DOHH2 (cell line): ENCODE results near the gene ZFYVE16.

Experiments used
- H3F3A ChIP-seq: fragments of 200-600 bp; sonication (generic), shearing (Covaris generic); 2 replicates; pipeline ENCODE4 v1.6.0; 2016; ENCODE audit warnings: antibody characterized with exemption, mild to moderate bottlenecking; ENCODE audit not compliant: control insufficient read depth, insufficient read depth
- H3K27ac ChIP-seq: fragments of 200-600 bp; sonication (generic); 2 replicates; pipeline ENCODE4 v1.5.1; 2014; ENCODE audit warnings: low read depth, mild to moderate bottlenecking, low read length, moderate library complexity
- H3K27me3 ChIP-seq: fragments of 200-600 bp; sonication (generic); 2 replicates; pipeline ENCODE4 v1.6.1; 2014; ENCODE audit warnings: mild to moderate bottlenecking, low read length, mixed read lengths; ENCODE audit not compliant: control insufficient read depth
- H3K36me3 ChIP-seq: fragments of 200-600 bp; sonication (generic); 2 replicates; pipeline ENCODE4 v1.6.1; 2014; ENCODE audit warnings: mild to moderate bottlenecking, low read length, moderate library complexity, mixed read lengths; ENCODE audit not compliant: control insufficient read depth
- H3K4me1 ChIP-seq: fragments of 200-600 bp; sonication (generic); 2 replicates; pipeline ENCODE4 v1.6.1; 2014; ENCODE audit warnings: mild to moderate bottlenecking, low read length, mixed read lengths; ENCODE audit not compliant: control insufficient read depth
- H3K4me2 ChIP-seq: fragments of 200-600 bp; sonication (generic); 2 replicates; pipeline ENCODE4 v1.6.0; 2014; ENCODE audit warnings: mild to moderate bottlenecking, low read length, moderate library complexity
- H3K4me3 ChIP-seq: fragments of 200-600 bp; sonication (generic); 2 replicates; pipeline ENCODE4 v1.5.1; 2014; ENCODE audit warnings: mild to moderate bottlenecking, low read length, mixed read lengths
- H3K79me2 ChIP-seq: fragments of 200-600 bp; sonication (generic); 2 replicates; pipeline ENCODE4 v1.6.1; 2014; ENCODE audit warnings: mild to moderate bottlenecking, low read length, mixed read lengths; ENCODE audit not compliant: control insufficient read depth
- H3K9me2 ChIP-seq: fragments of 200-600 bp; sonication (generic); replicated peaks from 2 replicates; pipeline ENCODE4 v1.6.1; 2014; ENCODE audit warnings: mild to moderate bottlenecking, low read length, mixed read lengths; ENCODE audit not compliant: control insufficient read depth
- H3K9me3 ChIP-seq: fragments of 200-600 bp; sonication (generic); 2 replicates; pipeline ENCODE4 v1.6.1; 2014; ENCODE audit warnings: antibody characterized with exemption, low read length, mixed read lengths; ENCODE audit not compliant: control insufficient read depth, insufficient read depth
- H4K20me1 ChIP-seq: fragments of 200-600 bp; sonication (generic); 2 replicates; pipeline ENCODE4 v1.6.0; 2014; ENCODE audit warnings: low read depth, mild to moderate bottlenecking, antibody characterized with exemption, low read length, moderate library complexity; ENCODE audit not compliant: control insufficient read depth, insufficient read depth
- EZH2phosphoT487 ChIP-seq: fragments of 200-600 bp; sonication (generic); IDR thresholded peaks from 2 replicates; pipeline ENCODE4 v1.6.1; 2017; ENCODE audit warnings: borderline replicate concordance, mild to moderate bottlenecking, antibody characterized with exemption, low read length, moderate library complexity, mixed read lengths
- TF ChIP-seq, protein P1 (sequence below): fragments of 200-600 bp; sonication (generic); IDR thresholded peaks from one replicate; pipeline ENCODE4 v1.5.1; 2014; ENCODE audit warnings: antibody characterized with exemption, mild to moderate bottlenecking, low read depth, low read length; ENCODE audit not compliant: poor library complexity, severe bottlenecking

Gene ZFYVE16

DNA sequence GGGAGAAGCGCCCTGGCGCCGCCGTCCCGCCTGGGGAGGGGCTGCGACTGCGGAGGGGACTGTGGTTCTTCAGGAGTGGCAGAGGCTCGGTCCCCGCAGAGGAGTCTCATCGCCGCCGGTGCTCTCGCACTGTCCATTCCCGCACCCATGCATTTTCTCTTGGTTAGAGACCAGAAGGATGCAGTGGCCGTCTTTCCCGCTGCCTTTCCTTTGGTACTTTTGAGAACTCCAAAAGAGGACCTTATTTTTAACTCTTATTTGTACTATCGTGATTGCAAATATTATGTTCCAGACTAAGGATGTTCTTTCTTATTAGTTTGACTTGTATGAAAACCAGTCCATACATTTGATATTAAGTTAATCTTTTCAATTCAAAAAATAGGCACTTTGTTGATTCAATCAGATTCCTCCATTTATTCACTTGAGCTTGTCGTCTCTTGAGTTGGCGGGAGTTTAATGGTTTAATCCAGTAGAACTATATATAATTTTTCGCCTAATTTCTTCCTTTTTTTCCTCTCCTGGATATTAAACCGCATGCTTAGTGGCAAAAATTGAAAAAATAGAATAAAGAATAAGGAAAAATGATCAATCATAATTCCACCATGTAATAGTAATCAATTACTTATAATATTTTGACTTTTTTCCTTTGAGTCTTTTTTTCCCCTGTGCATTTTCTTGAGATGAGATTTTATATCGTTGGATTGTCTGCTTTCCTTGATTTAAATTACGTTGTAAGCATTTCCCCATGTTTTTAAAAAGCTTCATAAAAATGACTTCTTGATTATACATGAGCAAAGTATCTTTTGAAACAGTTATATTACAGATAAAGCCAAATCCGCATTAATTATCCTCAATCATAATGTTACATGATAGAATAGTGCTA, 861 bp downstream of the ZFYVE16 start:
- Histone ChIP-seq H3K4me2 (peak overlapping the region; percentile 79), H4K20me1 (peaks cover 3% of the 10 kb centered on the region; the same call in 1 of the 2 replicates), H3K36me3 (no peaks in the 10 kb centered on the region; the same call in 1 of the 2 replicates), H3K4me3 (peak overlapping the region; percentile 87), H3K9me2 (no peaks in the 10 kb centered on the region), H3K27ac (no peak overlapping the region), H3K27me3 (no peaks in the 10 kb centered on the region), H3F3A (peaks cover 9% of the 10 kb centered on the region; the same call in 1 of the 2 replicates), H3K79me2 (peaks cover 27% of the 10 kb centered on the region), H3K9me3 (no peaks in the 10 kb centered on the region), H3K4me1 (peaks cover 21% of the 10 kb centered on the region)
- TF ChIP-seq, protein P1, sequence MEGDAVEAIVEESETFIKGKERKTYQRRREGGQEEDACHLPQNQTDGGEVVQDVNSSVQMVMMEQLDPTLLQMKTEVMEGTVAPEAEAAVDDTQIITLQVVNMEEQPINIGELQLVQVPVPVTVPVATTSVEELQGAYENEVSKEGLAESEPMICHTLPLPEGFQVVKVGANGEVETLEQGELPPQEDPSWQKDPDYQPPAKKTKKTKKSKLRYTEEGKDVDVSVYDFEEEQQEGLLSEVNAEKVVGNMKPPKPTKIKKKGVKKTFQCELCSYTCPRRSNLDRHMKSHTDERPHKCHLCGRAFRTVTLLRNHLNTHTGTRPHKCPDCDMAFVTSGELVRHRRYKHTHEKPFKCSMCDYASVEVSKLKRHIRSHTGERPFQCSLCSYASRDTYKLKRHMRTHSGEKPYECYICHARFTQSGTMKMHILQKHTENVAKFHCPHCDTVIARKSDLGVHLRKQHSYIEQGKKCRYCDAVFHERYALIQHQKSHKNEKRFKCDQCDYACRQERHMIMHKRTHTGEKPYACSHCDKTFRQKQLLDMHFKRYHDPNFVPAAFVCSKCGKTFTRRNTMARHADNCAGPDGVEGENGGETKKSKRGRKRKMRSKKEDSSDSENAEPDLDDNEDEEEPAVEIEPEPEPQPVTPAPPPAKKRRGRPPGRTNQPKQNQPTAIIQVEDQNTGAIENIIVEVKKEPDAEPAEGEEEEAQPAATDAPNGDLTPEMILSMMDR = no peak
- TF ChIP-seq EZH2phosphoT487 = no peak

DNA sequence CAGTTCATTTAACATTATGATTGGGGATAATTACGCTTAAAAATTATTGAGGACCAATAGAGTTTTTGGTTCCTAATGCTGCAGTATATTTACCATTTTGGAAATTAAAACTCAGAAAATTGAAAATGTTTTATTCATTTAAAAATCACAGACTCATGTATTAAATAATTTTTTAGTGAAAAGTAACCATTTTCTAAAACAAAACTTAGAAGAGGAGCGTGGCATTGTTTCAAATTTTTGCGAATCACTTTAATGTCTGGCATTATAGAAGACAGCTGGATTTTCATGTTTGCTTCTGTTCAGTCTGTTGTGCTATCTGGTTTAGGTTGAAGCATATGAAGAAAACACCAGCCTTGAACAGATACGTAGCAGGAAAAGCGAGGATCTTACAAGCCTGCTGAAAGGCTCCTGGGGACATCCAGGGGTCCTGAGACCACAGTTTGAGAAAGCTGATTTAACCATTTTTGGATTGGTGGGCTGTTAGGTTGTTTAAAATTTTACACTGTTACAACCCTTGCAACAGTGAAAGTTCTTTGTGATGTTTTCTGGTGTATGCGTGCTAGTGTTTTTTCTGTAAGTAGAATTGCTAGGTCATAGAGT, 1.6 kb downstream of the ZFYVE16 start:
- TF ChIP-seq, protein P1 = no peak
- no peak for TF ChIP-seq EZH2phosphoT487
- Histone ChIP-seq H3K9me3 (no peaks in the 10 kb centered on the region), H3K4me3 (peak overlapping the region; percentile 16; the same call in 1 of the 2 replicates), H3K9me2 (no peaks in the 10 kb centered on the region), H4K20me1 (peaks cover 3% of the 10 kb centered on the region; the same call in 1 of the 2 replicates), H3K4me2 (peak overlapping the region; percentile 79), H3K36me3 (no peaks in the 10 kb centered on the region; the same call in 1 of the 2 replicates), H3K4me1 (peaks cover 21% of the 10 kb centered on the region), H3F3A (peaks cover 9% of the 10 kb centered on the region; the same call in 1 of the 2 replicates), H3K79me2 (peaks cover 27% of the 10 kb centered on the region), H3K27ac (no peak overlapping the region), H3K27me3 (no peaks in the 10 kb centered on the region)

DNA sequence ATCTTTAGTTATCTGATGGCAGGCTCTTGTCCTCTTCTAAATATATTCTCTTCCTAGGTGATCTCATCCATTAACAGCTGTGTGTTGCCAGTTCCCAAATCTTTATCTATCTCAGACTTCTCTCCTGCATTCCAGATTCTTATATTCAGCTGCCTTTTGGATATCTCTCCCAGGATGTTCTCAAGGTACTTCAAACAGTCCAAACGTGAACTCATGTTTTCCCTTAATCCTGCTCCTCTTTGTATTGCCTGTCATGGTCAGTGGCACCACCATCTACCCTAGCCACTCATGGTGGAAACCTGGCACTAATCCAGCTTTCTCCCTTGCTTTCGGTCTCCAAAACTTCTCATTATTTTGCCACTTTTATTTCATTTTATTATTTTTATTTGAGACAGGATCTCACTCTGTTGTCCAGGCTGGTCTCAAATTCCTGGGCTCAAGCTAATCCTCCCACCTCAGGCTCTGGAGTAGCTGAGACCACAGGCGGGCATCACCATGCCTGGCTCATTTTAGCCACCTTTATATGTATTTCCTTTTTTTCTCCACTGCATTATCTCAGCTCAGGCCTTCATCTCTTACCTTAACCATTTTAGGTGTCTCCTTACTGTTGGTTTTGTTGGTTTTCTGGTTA, 3.8 kb downstream of the ZFYVE16 start:
- Histone ChIP-seq H3K4me3 (no peak overlapping the region), H3K9me2 (no peaks in the 10 kb centered on the region), H4K20me1 (peaks cover 3% of the 10 kb centered on the region; the same call in 1 of the 2 replicates), H3K4me1 (peaks cover 20% of the 10 kb centered on the region), H3K36me3 (no peaks in the 10 kb centered on the region; the same call in 1 of the 2 replicates), H3F3A (0 out of 2 replicates have a peak, but pooled peaks cover 5% of the 10 kb centered on the region), H3K27me3 (no peaks in the 10 kb centered on the region), H3K9me3 (no peaks in the 10 kb centered on the region), H3K4me2 (no peak overlapping the region), H3K27ac (no peak overlapping the region), H3K79me2 (peaks cover 27% of the 10 kb centered on the region)
- no peak for TF ChIP-seq EZH2phosphoT487
- TF ChIP-seq, protein P1 = no peak
